K562 (cell line): Measurements from ENCODE around the gene C2orf69. TPM values are rescaled to one million over a fixed set of nuclear protein-coding genes. Genes with fewer than 3 reads are reported as not detected.

Experiments used
- BACH1 ChIP-seq: fragments of 200-800 bp; sonication (Bioruptor generic); IDR thresholded peaks from 2 replicates; pipeline ENCODE4 v1.6.1; 2016; ENCODE audit warnings: missing genetic modification characterization, missing compliant biosample characterization
- C11orf30 ChIP-seq: fragments of 450-650 bp; IDR thresholded peaks from 2 replicates; pipeline ENCODE4 v1.6.1; 2016; ENCODE audit warnings: low read depth, mild to moderate bottlenecking
- E2F6 ChIP-seq, 2 experiments: IDR thresholded peaks; 2 replicates each; pipeline ENCODE4 v1.6.1; 2011; ENCODE audit warnings: borderline replicate concordance in 1 of 2, control low read depth in 1 of 2, low read depth in 1 of 2, low read length in 1 of 2, mild to moderate bottlenecking in 1 of 2, mixed read lengths in 1 of 2, moderate library complexity in 1 of 2; ENCODE audit not compliant: insufficient read depth in 1 of 2, insufficient read length in 1 of 2, poor library complexity in 1 of 2, severe bottlenecking in 1 of 2; ENCODE audit errors: extremely low read depth in 1 of 2
- FIP1L1 ChIP-seq: fragments of 200-400 bp; formaldehyde crosslinking; IDR thresholded peaks from 2 replicates; pipeline ENCODE4 v1.6.1; 2018; ENCODE audit warnings: mild to moderate bottlenecking, low read depth, low read length; ENCODE audit not compliant: poor library complexity, severe bottlenecking
- FOXP1 ChIP-seq: sonication (generic); formaldehyde crosslinking; IDR thresholded peaks from 2 replicates; pipeline ENCODE4 v1.8.0; 2022; ENCODE audit warnings: mild to moderate bottlenecking, missing genetic modification reagents
- HDAC1 ChIP-seq, 2 experiments: fragments of 450-650 bp; IDR thresholded peaks; 2 replicates each; pipeline ENCODE4 v1.6.1; 2016 to 2017; ENCODE audit warnings: inconsistent platforms in 1 of 2, mild to moderate bottlenecking in 1 of 2, moderate library complexity in 1 of 2
- HMGN3 ChIP-seq: IDR thresholded peaks from 2 replicates; pipeline ENCODE4 v1.6.1; 2011; ENCODE audit warnings: borderline replicate concordance, low read depth, mild to moderate bottlenecking, mixed read lengths, low read length; ENCODE audit not compliant: insufficient read length; ENCODE audit errors: extremely low read depth
- LCOR ChIP-seq: sonication (generic); formaldehyde crosslinking; IDR thresholded peaks from 2 replicates; pipeline ENCODE4 v1.8.0; 2022; ENCODE audit warnings: mild to moderate bottlenecking, missing genetic modification reagents
- NKRF ChIP-seq: fragments of 450-650 bp; IDR thresholded peaks from 2 replicates; pipeline ENCODE4 v1.6.1; 2016; ENCODE audit warnings: borderline replicate concordance
- PHF20 ChIP-seq: fragments of 450-650 bp; IDR thresholded peaks from 2 replicates; pipeline ENCODE4 v1.6.1; 2018; ENCODE audit not compliant: partially characterized antibody
- RBBP5 ChIP-seq: fragments of 200-600 bp; sonication (generic); IDR thresholded peaks from 2 replicates; pipeline ENCODE4 v1.6.1; 2012; ENCODE audit warnings: borderline replicate concordance, mild to moderate bottlenecking, low read length, control low read depth, inconsistent platforms; ENCODE audit not compliant: insufficient read depth, poor library complexity, severe bottlenecking
- SIN3A ChIP-seq, 2 experiments: fragments of 150-350 bp in 1 of 2; IDR thresholded peaks; 2 replicates each; pipeline ENCODE4 v1.6.1; 2011 to 2016; ENCODE audit warnings: borderline replicate concordance in 2 of 2, low read depth in 2 of 2, low read length in 2 of 2, mild to moderate bottlenecking in 2 of 2, moderate library complexity in 2 of 2; ENCODE audit not compliant: control insufficient read depth in 1 of 2
- SIN3B ChIP-seq: fragments of 450-650 bp; IDR thresholded peaks from 2 replicates; pipeline ENCODE4 v1.6.1; 2017; ENCODE audit warnings: low read depth, mild to moderate bottlenecking, moderate library complexity
- TAF9B ChIP-seq: fragments of 450-650 bp; IDR thresholded peaks from 2 replicates; pipeline ENCODE4 v1.6.1; 2018; ENCODE audit warnings: mild to moderate bottlenecking; ENCODE audit not compliant: partially characterized antibody
- XRCC5 ChIP-seq: fragments of 200-400 bp; formaldehyde crosslinking; IDR thresholded peaks from 2 replicates; pipeline ENCODE4 v1.6.1; 2017; ENCODE audit warnings: low read depth, mild to moderate bottlenecking, low read length
- ZBTB12 ChIP-seq: fragments of 250-450 bp; sonication (Bioruptor Pico); IDR thresholded peaks from 2 replicates; pipeline ENCODE4 v1.4.0; 2020
- ZC3H8 ChIP-seq: fragments of 450-650 bp; IDR thresholded peaks from 2 replicates; pipeline ENCODE4 v1.6.1; 2017
- ZNF324 ChIP-seq: fragments of 250-450 bp; sonication (Bioruptor Pico); IDR thresholded peaks from 2 replicates; pipeline ENCODE4 v1.4.0; 2020; ENCODE audit warnings: mild to moderate bottlenecking
- ZNF431 ChIP-seq: sonication (generic); formaldehyde crosslinking; IDR thresholded peaks from 2 replicates; pipeline ENCODE4 v1.8.0; 2022; ENCODE audit warnings: mild to moderate bottlenecking, missing genetic modification reagents
- ZNF780A ChIP-seq: fragments of 250-450 bp; sonication (Bioruptor Pico); IDR thresholded peaks from 2 replicates; pipeline ENCODE4 v1.5.0; 2021; ENCODE audit warnings: mild to moderate bottlenecking
- polyA plus RNA-seq, 8 experiments: library from polyadenylated mRNA; depleted of rRNA in 4 of 8; stranded (reverse) in 5 of 8; unstranded in 3 of 8; fragments of >200 nt; fragmentation: Nextera tagmentation in 2 of 8; fragmentation: Illumina TruSeq in 1 of 8; extraction: Ambion mirVana in 2 of 8; extraction: Trizol in 1 of 8; gene quantifications; 2 replicates each; pipeline versions ENCODE4 v1.2.1 to v1.2.3, GENCODE V29; 2011 to 2014; ENCODE audit warnings: inconsistent platforms in 1 of 8, missing spikeins in 1 of 8
- total RNA-seq, 7 experiments: library from RNA; depleted of rRNA in 6 of 7; stranded (reverse); fragments of >200 nt in 6 of 7; fragmentation: Illumina TruSeq in 2 of 7; extraction: Trizol in 2 of 7; gene quantifications; 2 replicates each; pipeline versions ENCODE4 v1.2.1 to v1.2.3, GENCODE V29; 2011 to 2021; ENCODE audit warnings: low replicate concordance in 1 of 7

Gene C2orf69
- total and polyA plus RNA-seq, 9 of the 15 experiments (the other 6 are each of a cell fraction or from before 2014, with no cell fraction given): 3.4 to 9.8 (median 5.7) TPM

GRCh38 chr2:199911052-199911876, at the start of gene C2orf69 (continued):
- peak; percentile 48; the same call in 1 of the 2 replicates for TF ChIP-seq SIN3B
- TF ChIP-seq ZBTB12 (CRISPR knock-in tag): peak; percentile 84
- TF ChIP-seq NKRF: 0 out of 2 replicates have a peak, but pooled peaks have one; percentile 38
- TF ChIP-seq HMGN3: peak; percentile 87
- peak; percentile 62 to 65; a peak in 1 of 4 replicates for TF ChIP-seq SIN3A (IDR thresholded peaks at IDR 0.05; ENCODE audit: borderline replicate concordance in 2 of 2, control insufficient read depth in 1 of 2, low read depth in 2 of 2, low read length in 2 of 2)
- TF ChIP-seq ZNF324 (CRISPR knock-in tag): no peak
- TF ChIP-seq C11orf30: peak; percentile 62
- TF ChIP-seq PHF20: peak; percentile 73
- peak; percentile 41; the same call in 1 of the 2 replicates for TF ChIP-seq LCOR (CRISPR knock-in tag)
- TF ChIP-seq E2F6 (IDR thresholded peaks at IDR 0.05; ENCODE audit: borderline replicate concordance in 1 of 2, extremely low read depth in 1 of 2, insufficient read depth in 1 of 2, insufficient read length in 1 of 2, low read depth in 1 of 2, low read length in 1 of 2, poor library complexity in 1 of 2, severe bottlenecking in 1 of 2): peak; percentile 27 to 56
- TF ChIP-seq TAF9B: peak; percentile 29
- no peak for TF ChIP-seq ZC3H8
- peak; percentile 77 for TF ChIP-seq FIP1L1
- TF ChIP-seq ZNF780A (CRISPR knock-in tag): no peak
- TF ChIP-seq BACH1: no peak
- peak; percentile 94 for TF ChIP-seq RBBP5
- TF ChIP-seq XRCC5: no peak
- 0 out of 2 replicates have a peak, but pooled peaks have one; percentile 47 for TF ChIP-seq ZNF431
- peak in 1 of 2 experiments; percentile 62; a peak in 1 of 4 replicates for TF ChIP-seq HDAC1 (IDR thresholded peaks at IDR 0.05)
- 0 out of 2 replicates have a peak, but pooled peaks have one; percentile 28 for TF ChIP-seq FOXP1 (CRISPR knock-in tag)
